Measurements from ENCODE around the gene KRT78.

DNA sequence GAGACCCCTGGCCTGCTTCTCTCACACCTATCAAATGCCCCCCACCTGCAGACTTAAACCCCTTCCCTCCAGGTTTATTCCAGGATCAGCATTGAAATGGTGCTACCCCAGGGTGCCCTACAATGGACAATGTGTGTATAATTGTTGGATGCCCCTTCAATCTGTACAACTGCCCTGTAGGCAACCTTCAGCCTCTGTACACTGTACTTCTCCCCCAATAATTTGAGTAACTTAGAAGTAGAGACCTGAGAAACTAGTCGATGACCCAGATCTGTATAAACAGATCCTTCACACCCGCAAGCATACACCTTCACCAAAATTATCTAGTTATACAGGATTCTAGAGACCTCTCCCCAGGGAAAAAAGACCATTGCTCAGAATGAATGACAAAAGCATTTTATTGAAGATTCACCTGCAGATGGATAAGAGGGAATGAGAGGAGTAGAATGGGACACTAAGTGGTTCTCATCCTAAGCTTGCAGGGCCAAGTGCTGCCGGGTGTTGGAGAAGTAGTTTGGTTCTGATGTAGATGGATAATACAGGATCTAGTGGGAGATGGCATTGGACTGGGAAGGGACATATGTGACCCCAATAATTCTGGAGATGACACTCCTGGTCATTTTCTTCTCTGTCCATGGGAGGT, 42.5 kb downstream of the KRT78 start:
- TF ChIP-seq EZH2 (IDR thresholded peaks at IDR 0.05; ENCODE audit: borderline replicate concordance, insufficient read depth, low read depth, low read length, poor library complexity, severe bottlenecking): no peak
- TF ChIP-seq, protein P1, sequence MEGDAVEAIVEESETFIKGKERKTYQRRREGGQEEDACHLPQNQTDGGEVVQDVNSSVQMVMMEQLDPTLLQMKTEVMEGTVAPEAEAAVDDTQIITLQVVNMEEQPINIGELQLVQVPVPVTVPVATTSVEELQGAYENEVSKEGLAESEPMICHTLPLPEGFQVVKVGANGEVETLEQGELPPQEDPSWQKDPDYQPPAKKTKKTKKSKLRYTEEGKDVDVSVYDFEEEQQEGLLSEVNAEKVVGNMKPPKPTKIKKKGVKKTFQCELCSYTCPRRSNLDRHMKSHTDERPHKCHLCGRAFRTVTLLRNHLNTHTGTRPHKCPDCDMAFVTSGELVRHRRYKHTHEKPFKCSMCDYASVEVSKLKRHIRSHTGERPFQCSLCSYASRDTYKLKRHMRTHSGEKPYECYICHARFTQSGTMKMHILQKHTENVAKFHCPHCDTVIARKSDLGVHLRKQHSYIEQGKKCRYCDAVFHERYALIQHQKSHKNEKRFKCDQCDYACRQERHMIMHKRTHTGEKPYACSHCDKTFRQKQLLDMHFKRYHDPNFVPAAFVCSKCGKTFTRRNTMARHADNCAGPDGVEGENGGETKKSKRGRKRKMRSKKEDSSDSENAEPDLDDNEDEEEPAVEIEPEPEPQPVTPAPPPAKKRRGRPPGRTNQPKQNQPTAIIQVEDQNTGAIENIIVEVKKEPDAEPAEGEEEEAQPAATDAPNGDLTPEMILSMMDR (IDR thresholded peaks at IDR 0.05): no peak
